ENCODE results near the gene SYT15.

- TF ChIP-seq EZH2 (IDR thresholded peaks at IDR 0.05; ENCODE audit: borderline replicate concordance, low read depth, low read length, severe bottlenecking) = no peak
- TF ChIP-seq, protein P1, sequence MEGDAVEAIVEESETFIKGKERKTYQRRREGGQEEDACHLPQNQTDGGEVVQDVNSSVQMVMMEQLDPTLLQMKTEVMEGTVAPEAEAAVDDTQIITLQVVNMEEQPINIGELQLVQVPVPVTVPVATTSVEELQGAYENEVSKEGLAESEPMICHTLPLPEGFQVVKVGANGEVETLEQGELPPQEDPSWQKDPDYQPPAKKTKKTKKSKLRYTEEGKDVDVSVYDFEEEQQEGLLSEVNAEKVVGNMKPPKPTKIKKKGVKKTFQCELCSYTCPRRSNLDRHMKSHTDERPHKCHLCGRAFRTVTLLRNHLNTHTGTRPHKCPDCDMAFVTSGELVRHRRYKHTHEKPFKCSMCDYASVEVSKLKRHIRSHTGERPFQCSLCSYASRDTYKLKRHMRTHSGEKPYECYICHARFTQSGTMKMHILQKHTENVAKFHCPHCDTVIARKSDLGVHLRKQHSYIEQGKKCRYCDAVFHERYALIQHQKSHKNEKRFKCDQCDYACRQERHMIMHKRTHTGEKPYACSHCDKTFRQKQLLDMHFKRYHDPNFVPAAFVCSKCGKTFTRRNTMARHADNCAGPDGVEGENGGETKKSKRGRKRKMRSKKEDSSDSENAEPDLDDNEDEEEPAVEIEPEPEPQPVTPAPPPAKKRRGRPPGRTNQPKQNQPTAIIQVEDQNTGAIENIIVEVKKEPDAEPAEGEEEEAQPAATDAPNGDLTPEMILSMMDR (IDR thresholded peaks at IDR 0.05; ENCODE audit: extremely low read depth in 1 of 2, insufficient read depth in 1 of 2, low read depth in 1 of 2, low read length in 2 of 2) = no peak
- no peak for TF ChIP-seq MAX (IDR thresholded peaks at IDR 0.05; ENCODE audit: insufficient read depth, insufficient read length)
- no peak for TF ChIP-seq POLR2AphosphoS5 (IDR thresholded peaks at IDR 0.05; ENCODE audit: insufficient read depth, low read depth, low read length)
- no peak for TF ChIP-seq MYC (IDR thresholded peaks at IDR 0.05; ENCODE audit: low read depth, low read length)
- no peak for TF ChIP-seq POLR2A (IDR thresholded peaks at IDR 0.05; ENCODE audit: low read depth, low read length)
- TF ChIP-seq GATA2 (IDR thresholded peaks at IDR 0.05; ENCODE audit: insufficient read depth, insufficient read length, low read depth, low read length) = no peak
These were observed 40.8 kb upstream of the SYT15 start for GRCh38 chr10:46538155-46538554.
